ENCODE data around the gene ACSF3.

The ACSF3 gene

GRCh38 chr16:89197633-89198416 is 104.2 kb downstream of the ACSF3 start:
- no peak for DNase-seq (ENCODE audit: extremely low read depth in 1 of 2, low read depth in 1 of 2)

GRCh38 chr16:89198417-89199240 is 105.0 kb downstream of the ACSF3 start:
- no peak for DNase-seq (ENCODE audit: extremely low read depth in 1 of 2, low read depth in 1 of 2)

GRCh38 chr16:89199241-89200123 is 105.8 kb downstream of the ACSF3 start:
- DNase-seq (ENCODE audit: extremely low read depth in 1 of 2, low read depth in 1 of 2) = no peak

GRCh38 chr16:89200124-89200849 is 106.6 kb downstream of the ACSF3 start, which contains the start of gene SLC22A31:
SLC22A31 (minus strand) TSS chr16:89200537; CDS start chr16:89200501, 36 bp downstream.
- DNase-seq (ENCODE audit: extremely low read depth in 1 of 2, low read depth in 1 of 2) = no peak

GRCh38 chr16:89200850-89201411 is 107.3 kb downstream of the ACSF3 start:
- no peak for DNase-seq (ENCODE audit: extremely low read depth in 1 of 2, low read depth in 1 of 2)

GRCh38 chr16:89201439-89202377 is 108.1 kb downstream of the ACSF3 start:
- DNase-seq (ENCODE audit: extremely low read depth in 1 of 2, low read depth in 1 of 2) = peak; percentile 54 to 62

GRCh38 chr16:89202422-89203215 is 109.0 kb downstream of the ACSF3 start:
- no peak for DNase-seq (ENCODE audit: extremely low read depth in 1 of 2, low read depth in 1 of 2)
